ENCODE data around the gene GINS2. TPM values are rescaled to one million over a fixed set of nuclear protein-coding genes. Genes with fewer than 3 reads are reported as not detected.
A peak's percentile ranks its signal among the peaks of the same experiment; 100 is the strongest.

Gene GINS2
- total RNA-seq, 1 experiment from 2014 or later, result 38.1 TPM

GRCh38 chr16:85654251-85655095 lies 34.3 kb downstream of the GINS2 start:
- DNase-seq (ENCODE audit: low read depth), result no peak

DNA sequence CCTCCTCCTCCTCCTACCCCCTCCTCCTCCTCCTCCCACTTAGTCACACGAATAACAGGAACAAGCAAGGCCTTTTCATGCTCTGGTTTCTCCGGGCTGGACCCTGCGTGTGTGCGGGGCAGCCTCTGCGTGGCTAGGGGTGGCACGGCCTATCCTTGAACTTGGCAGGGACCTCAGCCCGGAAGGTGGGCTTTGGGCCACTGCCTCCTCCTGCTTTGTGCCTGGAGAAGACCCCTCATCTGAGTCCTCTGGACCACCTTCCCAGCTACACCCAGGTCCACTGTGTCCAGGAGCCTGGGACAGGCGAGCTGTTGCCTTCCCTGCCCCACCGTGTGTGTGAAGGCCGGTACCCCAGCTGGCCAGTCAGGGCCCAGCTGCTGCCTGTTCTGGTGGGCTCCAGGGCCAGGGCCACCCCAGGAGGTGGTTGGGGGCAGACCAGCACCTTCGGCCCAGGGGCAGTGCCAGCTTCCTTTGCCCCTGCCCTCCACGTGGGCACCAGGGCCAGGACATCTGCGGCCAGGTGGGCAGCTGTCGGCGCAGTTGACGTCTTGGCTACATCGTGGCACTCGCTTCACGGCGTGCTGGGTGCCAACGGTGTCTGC lies 35.4 kb downstream of the GINS2 start:
- no peak for DNase-seq (ENCODE audit: low read depth)

DNA sequence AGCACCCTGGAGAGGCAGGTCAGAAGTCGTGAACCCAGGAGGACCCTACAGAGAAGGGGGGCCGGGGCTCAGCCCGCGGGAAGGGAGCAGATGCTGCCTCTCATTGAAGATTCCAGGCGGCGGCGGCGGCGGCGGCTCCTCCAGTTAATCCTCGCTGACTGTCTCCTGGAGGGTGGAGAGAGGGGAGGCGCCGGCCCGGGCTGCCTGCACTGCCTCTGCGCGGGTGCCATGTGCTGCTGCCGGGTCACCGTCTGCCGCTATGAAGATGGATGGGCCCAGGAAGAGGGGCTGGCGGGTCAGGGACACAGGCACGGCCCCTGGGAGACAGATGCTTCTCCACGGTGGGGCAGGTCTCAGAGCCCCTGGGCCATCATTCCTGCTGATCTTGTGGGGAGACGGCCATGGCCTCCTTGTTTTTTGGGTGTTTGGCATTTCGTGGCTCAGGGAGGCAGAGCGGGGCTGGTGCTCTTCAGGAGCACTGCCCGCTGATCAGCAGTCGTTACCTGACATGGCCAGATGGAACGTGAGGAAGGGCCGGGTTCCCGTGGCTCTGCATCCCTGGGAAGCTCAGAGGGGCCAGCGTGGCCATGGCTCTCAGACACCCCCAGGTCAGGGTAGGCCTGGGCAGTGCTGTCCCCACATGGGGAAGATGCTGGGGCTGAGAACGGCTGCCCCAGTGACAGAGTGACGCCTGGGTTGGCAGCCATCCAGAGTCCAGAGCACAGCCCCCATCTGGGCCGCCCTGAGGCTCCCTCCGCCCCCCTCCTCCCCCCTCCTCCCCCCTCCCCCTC lies 36.1 kb downstream of the GINS2 start:
- peak; percentile 33 for DNase-seq (ENCODE audit: low read depth)

- DNase-seq (ENCODE audit: low read depth), result no peak
Measured at GRCh38 chr16:85651629-85652430, 36.9 kb downstream of the GINS2 start.

GRCh38 chr16:85650844-85651628 lies 37.7 kb downstream of the GINS2 start:
- DNase-seq (ENCODE audit: low read depth), result peak; percentile 33

DNA sequence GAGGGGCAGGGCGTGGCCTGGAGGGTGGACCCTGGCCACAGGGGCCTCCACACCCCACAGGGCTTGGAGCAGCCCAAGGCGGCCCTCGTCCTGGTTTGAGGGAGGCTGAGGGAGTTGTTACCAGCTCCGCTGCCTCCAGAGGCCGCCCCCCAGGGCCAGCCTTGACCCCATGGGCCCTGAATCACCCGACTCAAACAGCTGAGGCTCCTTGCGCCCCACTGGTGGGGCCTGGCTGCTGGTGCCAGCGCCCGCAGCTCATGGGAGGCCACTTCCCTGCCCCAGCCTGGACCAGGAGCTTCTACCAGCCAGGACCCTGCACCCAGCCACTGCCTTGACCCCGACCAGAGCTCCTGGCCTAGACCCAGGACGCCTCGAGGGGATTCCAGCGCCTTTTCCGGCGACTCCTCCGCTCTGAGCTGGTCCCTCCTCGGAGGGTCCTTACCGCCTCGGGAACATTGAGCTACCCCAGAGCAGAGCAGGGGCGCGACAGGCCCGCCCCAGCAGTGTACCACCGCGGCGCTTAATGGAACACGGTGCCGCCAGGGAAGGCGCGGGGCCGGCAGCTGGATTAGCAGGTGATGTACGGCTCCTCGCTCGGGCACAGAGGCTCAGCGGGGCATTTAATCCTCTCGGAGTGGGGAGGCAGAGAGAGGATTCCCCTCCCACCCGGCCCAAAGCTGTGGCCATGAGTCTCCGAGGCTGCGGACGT lies 38.5 kb downstream of the GINS2 start:
- no peak for DNase-seq (ENCODE audit: low read depth)

- DNase-seq (ENCODE audit: low read depth), result no peak
Measured at GRCh38 chr16:85649411-85650134, 39.2 kb downstream of the GINS2 start.

DNA sequence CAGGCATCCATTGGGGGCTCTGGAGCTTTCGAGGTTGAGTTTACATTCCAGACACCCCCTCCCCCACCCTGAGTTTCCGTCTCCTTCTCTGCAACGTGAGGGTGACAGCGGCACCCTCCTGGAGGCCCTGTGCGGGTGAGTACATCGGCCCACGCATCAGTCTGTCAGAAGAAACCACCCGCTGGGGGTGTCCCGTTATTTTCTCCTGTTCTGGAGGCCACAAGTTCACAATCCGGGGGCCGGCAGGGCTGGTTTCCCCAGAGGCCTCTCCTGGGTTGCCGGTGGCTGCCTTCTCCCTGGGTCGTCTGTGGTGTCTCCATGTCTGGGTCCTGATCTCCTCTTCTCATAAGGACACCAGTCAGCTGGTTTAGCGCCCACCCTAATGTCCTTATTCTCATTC lies 39.9 kb downstream of the GINS2 start:
- no peak for DNase-seq (ENCODE audit: low read depth)

- DNase-seq (ENCODE audit: low read depth), result no peak
Measured at GRCh38 chr16:85648070-85648714, 40.6 kb downstream of the GINS2 start.

DNA sequence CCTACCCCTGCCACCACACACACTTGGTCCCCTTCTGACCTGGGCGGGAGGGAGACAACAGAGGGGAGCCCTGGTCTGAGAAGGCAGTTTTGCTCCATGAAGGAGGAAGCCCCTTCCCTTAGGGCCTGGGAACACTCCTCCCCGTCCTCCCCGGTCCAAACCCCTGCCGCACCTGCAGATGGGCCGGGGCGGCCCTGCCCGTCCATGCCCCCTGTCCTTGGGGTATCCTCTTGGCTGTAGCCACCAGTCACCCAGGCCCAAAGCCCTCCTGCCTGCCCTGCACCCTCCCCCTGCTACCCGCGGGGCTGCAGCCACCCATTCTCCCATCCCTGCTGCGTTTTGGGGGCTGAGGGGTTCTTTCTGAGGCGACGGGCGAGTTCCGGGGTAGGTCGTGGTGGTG lies 41.8 kb downstream of the GINS2 start:
- DNase-seq (ENCODE audit: low read depth), result no peak

DNA sequence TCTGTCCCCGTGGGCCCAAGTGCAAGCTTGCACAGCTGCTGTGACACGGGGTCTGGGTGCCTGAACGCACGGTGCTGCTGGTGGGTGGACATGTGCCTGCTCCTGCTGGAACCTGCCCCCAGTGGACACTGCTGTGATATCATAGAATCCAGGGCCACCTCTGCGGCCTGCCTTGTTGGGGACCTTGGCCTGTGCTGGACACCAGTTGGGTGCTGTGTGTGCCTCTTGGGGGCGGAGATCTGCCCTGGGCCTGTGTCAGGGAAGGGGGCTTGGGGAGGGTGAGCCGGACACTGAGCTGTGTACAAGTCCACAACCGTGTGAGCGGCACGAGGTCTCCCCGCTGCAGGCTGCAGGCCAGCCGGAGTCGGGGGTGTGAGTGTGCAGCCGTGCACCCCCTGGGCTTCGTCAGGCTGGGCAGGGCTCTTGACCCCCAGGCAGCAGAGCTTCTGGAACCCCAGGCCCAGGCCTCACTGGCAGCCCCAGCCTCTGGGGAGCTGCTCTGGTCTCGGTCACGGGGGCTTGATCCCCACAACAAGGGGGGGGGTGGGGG lies 42.3 kb downstream of the GINS2 start:
- DNase-seq (ENCODE audit: low read depth), result no peak

GRCh38 chr16:85645021-85645589 lies 43.6 kb downstream of the GINS2 start:
- DNase-seq (ENCODE audit: low read depth), result no peak

DNA sequence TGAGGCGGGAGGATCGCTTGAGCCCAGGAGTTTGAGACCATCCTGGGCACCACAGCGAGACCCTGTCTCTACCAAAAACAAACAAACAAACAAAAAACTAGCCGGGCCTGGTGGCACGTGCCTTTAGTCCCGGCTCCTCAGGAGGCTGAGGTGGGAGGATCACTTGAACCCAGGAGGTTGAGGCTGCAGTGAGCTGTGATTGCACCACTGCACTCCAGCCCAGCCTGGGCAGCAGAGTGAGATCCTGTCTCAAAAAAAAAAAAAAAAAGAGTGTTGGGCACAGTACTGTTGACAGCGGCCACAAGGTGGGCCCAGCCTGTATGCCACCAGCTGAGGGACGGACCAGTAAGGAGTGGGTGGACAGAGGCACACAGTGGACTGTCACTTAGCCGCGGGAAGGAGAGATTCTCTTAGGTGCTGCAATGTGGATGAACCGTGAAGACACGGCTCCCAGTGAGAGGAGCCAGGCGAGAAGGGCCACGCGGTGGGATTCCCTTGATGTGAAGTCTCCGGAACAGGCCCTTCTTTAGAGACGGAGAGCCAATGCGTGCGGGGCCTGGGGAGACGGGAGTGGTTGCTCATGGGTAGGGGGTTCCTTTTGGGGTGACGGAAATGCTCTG lies 44.6 kb downstream of the GINS2 start:
- DNase-seq (ENCODE audit: low read depth), result no peak

DNA sequence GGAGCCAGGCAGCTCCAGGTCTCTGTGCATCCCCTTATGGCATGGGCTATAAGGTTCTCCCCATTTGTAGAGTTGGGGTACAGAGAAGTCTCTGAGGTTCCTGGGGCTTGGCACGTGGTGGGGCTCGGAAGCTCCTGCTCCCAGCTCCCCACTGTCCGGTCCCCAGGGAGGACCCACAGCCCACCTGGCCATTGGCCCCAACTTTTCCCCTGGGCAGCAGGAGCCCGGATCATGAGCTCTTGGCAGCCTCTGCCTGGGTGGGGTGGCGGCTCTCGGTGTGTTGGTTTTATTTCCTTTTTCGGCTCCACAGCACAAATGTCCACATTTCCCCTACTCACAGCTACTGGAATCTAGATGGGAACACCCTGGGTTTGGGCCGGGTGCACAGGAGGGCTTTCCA lies 45.1 kb downstream of the GINS2 start:
- no peak for DNase-seq (ENCODE audit: low read depth)

GRCh38 chr16:85642762-85643358 lies 45.9 kb downstream of the GINS2 start:
- no peak for DNase-seq (ENCODE audit: low read depth)

DNA sequence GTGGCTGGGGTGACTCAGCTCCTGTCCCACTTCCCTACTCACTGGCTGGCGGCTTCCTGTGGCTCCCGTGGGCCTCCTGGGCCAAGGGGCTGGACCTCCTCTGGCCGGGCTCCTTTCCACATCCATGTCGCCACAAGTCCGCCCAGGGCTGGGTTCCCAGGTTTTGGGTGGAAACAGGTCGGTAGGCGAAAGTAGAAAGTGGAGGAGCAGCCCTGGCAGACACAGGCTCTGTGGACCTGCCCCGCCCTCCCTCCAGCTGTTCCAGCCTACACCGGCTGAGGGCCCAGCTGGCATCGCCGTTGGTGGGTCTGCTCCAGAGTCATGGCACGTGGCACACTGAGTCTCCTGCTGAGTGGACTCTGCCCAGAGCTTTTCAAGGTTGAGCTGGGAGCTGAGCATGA lies 47.0 kb downstream of the GINS2 start:
- DNase-seq (ENCODE audit: low read depth), result no peak

DNA sequence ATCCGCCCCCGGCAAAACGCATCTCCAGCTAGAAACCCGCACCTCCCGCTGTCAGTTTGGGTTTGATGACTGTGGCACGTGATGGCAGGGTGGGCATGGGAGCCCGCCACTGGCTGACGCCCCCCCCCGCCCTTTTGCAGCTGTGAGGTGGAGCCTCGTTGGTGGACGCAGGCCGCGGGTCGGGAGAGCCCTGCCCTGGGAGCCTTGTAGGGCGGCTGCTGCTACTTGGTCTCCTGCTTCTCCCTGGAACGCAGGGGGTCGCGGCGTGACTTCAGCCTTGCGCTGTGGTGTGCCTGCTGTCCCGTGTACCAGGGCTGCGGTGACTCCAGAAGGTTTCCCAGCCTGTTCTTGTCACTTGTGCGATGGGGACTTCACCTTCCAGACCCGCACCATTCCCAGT lies 47.4 kb downstream of the GINS2 start:
- no peak for DNase-seq (ENCODE audit: low read depth)

DNA sequence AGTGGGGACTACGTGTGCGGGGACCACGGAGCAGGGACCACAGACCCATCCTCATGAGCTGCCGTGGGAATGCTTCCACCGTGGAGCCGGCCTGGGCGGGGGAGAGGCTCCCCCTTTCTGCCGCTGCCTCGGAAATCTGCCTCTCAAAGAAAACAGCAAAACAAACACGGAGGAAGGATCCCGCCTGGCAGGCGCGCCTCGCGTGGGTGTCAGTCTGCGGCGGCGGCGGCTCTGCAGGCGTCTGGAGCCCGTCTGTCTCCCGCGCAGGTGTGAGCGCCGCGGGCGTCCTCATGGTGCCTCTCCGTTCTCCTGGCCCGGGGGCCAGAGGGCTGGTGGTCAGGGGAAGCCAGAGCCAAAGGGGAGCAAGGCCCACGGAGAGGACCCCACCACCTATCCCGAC lies 48.2 kb downstream of the GINS2 start:
- DNase-seq (ENCODE audit: low read depth), result no peak

All from Daoy (cell line).